ENCODE data around the gene NRG3.
A peak's percentile ranks its signal among the peaks of the same experiment; 100 is the strongest.

Gene NRG3

DNA sequence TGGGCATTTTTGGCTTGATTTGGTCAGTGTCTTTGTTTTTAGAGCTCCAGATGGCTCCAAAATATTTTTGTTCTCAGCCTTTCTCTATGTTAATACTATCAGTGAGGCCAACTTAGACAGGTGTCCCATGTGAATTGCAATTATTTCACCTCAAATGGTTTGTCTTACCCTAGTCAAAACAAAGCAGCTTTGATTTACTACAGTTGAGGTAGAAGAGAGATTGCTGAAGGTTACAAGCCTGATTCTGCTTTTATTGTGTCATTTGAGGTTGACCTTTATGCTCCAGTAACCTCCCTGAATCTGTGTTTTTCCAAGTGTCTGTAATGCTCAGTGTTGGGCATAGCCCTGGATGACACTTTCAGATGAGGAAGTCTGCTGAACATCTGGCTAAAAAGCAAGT lies 882.9 kb downstream of the NRG3 start:
- Histone ChIP-seq H2AFZ (ENCODE audit: low read length) (no peak overlapping the region), H3K4me2 (ENCODE audit: low read length) (no peak overlapping the region), H3K9me3 (ENCODE audit: low read length) (0 out of 2 replicates have a peak, but pooled peaks cover under 1% of the 10 kb centered on the region), H3K9ac (ENCODE audit: low read length) (no peak overlapping the region), H3K36me3 (ENCODE audit: insufficient read depth, low read length) (peaks cover 14% of the 10 kb centered on the region; the same call in 1 of the 2 replicates), H3K4me1 (ENCODE audit: insufficient read depth, low read length, severe bottlenecking) (peaks cover 50% of the 10 kb centered on the region), H3K79me2 (ENCODE audit: insufficient read depth, low read length) (no peaks in the 10 kb centered on the region), H3K27me3 (ENCODE audit: insufficient read depth, low read length) (no peaks in the 10 kb centered on the region), H3K4me3 (ENCODE audit: low read depth, low read length, poor library complexity, severe bottlenecking) (no peak overlapping the region), H4K20me1 (ENCODE audit: insufficient read depth, low read length) (no peaks in the 10 kb centered on the region), H3K9me2 (ENCODE audit: low read depth, low read length) (no peaks in the 10 kb centered on the region), H3K27ac (ENCODE audit: low read depth, low read length, poor library complexity, severe bottlenecking) (peak overlapping the region; percentile 45), H3F3A (ENCODE audit: insufficient read depth, low read length) (no peaks in the 10 kb centered on the region)
- no peak for TF ChIP-seq EZH2 (IDR thresholded peaks at IDR 0.05; ENCODE audit: borderline replicate concordance, low read length)
- TF ChIP-seq, protein P1, sequence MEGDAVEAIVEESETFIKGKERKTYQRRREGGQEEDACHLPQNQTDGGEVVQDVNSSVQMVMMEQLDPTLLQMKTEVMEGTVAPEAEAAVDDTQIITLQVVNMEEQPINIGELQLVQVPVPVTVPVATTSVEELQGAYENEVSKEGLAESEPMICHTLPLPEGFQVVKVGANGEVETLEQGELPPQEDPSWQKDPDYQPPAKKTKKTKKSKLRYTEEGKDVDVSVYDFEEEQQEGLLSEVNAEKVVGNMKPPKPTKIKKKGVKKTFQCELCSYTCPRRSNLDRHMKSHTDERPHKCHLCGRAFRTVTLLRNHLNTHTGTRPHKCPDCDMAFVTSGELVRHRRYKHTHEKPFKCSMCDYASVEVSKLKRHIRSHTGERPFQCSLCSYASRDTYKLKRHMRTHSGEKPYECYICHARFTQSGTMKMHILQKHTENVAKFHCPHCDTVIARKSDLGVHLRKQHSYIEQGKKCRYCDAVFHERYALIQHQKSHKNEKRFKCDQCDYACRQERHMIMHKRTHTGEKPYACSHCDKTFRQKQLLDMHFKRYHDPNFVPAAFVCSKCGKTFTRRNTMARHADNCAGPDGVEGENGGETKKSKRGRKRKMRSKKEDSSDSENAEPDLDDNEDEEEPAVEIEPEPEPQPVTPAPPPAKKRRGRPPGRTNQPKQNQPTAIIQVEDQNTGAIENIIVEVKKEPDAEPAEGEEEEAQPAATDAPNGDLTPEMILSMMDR (IDR thresholded peaks at IDR 0.05; ENCODE audit: low read length): no peak

DNA sequence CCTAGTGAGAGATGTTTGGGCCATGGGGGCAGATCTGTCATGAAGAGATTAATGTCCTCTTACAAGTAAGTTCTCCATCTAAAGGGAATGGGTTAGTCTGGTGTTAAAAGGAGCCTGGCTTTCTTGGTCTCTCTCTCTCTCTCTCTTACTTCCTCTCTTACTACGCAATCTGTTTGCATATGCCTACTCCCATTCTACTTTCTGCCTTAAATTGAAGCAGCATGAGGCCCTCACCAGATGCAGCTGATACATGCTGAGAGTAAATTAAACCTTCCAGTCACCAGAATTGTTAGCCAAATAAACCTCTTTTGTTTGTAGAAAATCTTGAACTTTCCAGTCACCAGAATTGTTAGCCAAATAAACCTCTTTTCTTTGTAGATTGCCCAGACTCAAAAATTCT lies 884.1 kb downstream of the NRG3 start:
- Histone ChIP-seq H3K4me1 (ENCODE audit: insufficient read depth, low read length, severe bottlenecking) (peaks cover 50% of the 10 kb centered on the region), H3K27me3 (ENCODE audit: insufficient read depth, low read length) (no peaks in the 10 kb centered on the region), H3K4me3 (ENCODE audit: low read depth, low read length, poor library complexity, severe bottlenecking) (no peak overlapping the region), H3K79me2 (ENCODE audit: insufficient read depth, low read length) (0 out of 2 replicates have a peak, but pooled peaks cover 7% of the 10 kb centered on the region), H3K9me3 (ENCODE audit: low read length) (0 out of 2 replicates have a peak, but pooled peaks cover 3% of the 10 kb centered on the region), H2AFZ (ENCODE audit: low read length) (no peak overlapping the region), H3K4me2 (ENCODE audit: low read length) (no peak overlapping the region), H3F3A (ENCODE audit: insufficient read depth, low read length) (no peaks in the 10 kb centered on the region), H4K20me1 (ENCODE audit: insufficient read depth, low read length) (no peaks in the 10 kb centered on the region), H3K36me3 (ENCODE audit: insufficient read depth, low read length) (peaks cover 20% of the 10 kb centered on the region), H3K9ac (ENCODE audit: low read length) (no peak overlapping the region), H3K27ac (ENCODE audit: low read depth, low read length, poor library complexity, severe bottlenecking) (peak overlapping the region; percentile 45), H3K9me2 (ENCODE audit: low read depth, low read length) (no peaks in the 10 kb centered on the region)
- TF ChIP-seq, protein P1 (IDR thresholded peaks at IDR 0.05; ENCODE audit: low read length): no peak
- TF ChIP-seq EZH2 (IDR thresholded peaks at IDR 0.05; ENCODE audit: borderline replicate concordance, low read length): no peak

DNA sequence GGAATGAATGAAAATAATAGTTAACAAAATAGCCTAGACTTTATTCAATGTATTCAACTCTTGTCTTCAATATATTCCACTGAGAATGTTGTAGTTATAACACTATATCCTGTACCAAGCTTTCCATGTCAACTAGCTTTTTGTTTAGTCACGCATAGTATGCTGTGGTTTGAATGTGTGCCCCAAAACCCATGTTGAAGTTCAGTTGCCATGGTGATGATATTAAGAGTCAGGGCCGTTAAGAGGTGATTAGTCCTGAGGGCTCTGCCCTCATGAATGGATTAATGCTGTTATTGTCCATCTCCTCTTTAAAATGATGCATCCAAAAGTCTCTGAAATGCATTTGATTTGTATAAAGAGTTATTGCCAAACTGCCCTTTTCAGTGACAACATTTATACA lies 887.6 kb downstream of the NRG3 start:
- H3K4me2 ChIP-seq (ENCODE audit: low read length): no peak overlapping the region
- H3F3A ChIP-seq (ENCODE audit: insufficient read depth, low read length): no peaks in the 10 kb centered on the region
- H2AFZ ChIP-seq (ENCODE audit: low read length): no peak overlapping the region
- H3K36me3 ChIP-seq (ENCODE audit: insufficient read depth, low read length): peaks cover 19% of the 10 kb centered on the region
- TF ChIP-seq, protein P1 (IDR thresholded peaks at IDR 0.05; ENCODE audit: low read length): no peak
- TF ChIP-seq EZH2 (IDR thresholded peaks at IDR 0.05; ENCODE audit: borderline replicate concordance, low read length): no peak
- H3K79me2 ChIP-seq (ENCODE audit: insufficient read depth, low read length): peaks cover 7% of the 10 kb centered on the region; the same call in 1 of the 2 replicates
- H3K27me3 ChIP-seq (ENCODE audit: insufficient read depth, low read length): no peaks in the 10 kb centered on the region
- H3K9me2 ChIP-seq (ENCODE audit: low read depth, low read length): no peaks in the 10 kb centered on the region
- H4K20me1 ChIP-seq (ENCODE audit: insufficient read depth, low read length): no peaks in the 10 kb centered on the region
- H3K27ac ChIP-seq (ENCODE audit: low read depth, low read length, poor library complexity, severe bottlenecking): no peak overlapping the region
- no peak overlapping the region for H3K4me3 ChIP-seq (ENCODE audit: low read depth, low read length, poor library complexity, severe bottlenecking)
- H3K9ac ChIP-seq (ENCODE audit: low read length): no peak overlapping the region
- peaks cover 37% of the 10 kb centered on the region for H3K4me1 ChIP-seq (ENCODE audit: insufficient read depth, low read length, severe bottlenecking)
- 0 out of 2 replicates have a peak, but pooled peaks cover 3% of the 10 kb centered on the region for H3K9me3 ChIP-seq (ENCODE audit: low read length)
